Left lobe of liver (tissue), 2 donors: ENCODE data around the gene TPCN2. TPM values are rescaled to one million over a fixed set of nuclear protein-coding genes. Genes with fewer than 3 reads are reported as not detected.

ENCODE experiments used
- ATAC-seq: fragments of 200-7000 bp; cut with Tn5 transposase; one replicate; pipeline ENCODE4 v1.9.1; 2020; ENCODE audit warnings: mild to moderate bottlenecking, moderate library complexity
- DNase-seq: peaks from one replicate; pipeline ENCODE4 v3.0.0-alpha.2; 2020; ENCODE audit warnings: low spot score
- total RNA-seq: library from RNA; stranded (reverse); gene quantifications from one replicate; pipeline ENCODE4 v1.2.1, GENCODE V29; 2021
- donor health status: DM: no; HTN: no; CAD: no; lungs with moderate emphysema.
- donor health status: DM: no; HTN: yes; CAD: no.

TPCN2 gene
- total RNA-seq, 1 donor from 2014 or later: 35.0 TPM

- ATAC-seq (no peak), DNase-seq (no peak)
These were observed 56.8 kb downstream of the TPCN2 start for GRCh38 chr11:69105461-69106030.

GRCh38 chr11:69106031-69106811, 57.5 kb downstream of the TPCN2 start:
- no peak for ATAC-seq

GRCh38 chr11:69107413-69107812, 58.7 kb downstream of the TPCN2 start:
- DNase-seq (no peak), ATAC-seq (no peak)

More at GRCh38 chr11:69106031-69106811, 57.5 kb downstream of the TPCN2 start:
- DNase-seq: no peak

- ATAC-seq: no peak
- DNase-seq: no peak
These were observed 59.3 kb downstream of the TPCN2 start for GRCh38 chr11:69108030-69108429.

- no peak for DNase-seq
These were observed 59.8 kb downstream of the TPCN2 start for GRCh38 chr11:69108559-69108958.

GRCh38 chr11:69109101-69109500, 60.4 kb downstream of the TPCN2 start:
- ATAC-seq (no peak), DNase-seq (no peak)

More at GRCh38 chr11:69108559-69108958, 59.8 kb downstream of the TPCN2 start:
- no peak for ATAC-seq

GRCh38 chr11:69110451-69110850, 61.7 kb downstream of the TPCN2 start:
- DNase-seq (no peak), ATAC-seq (no peak)

- DNase-seq (no peak), ATAC-seq (no peak)
These were observed 63.2 kb downstream of the TPCN2 start for GRCh38 chr11:69111624-69112542.

GRCh38 chr11:69113226-69113625, 64.5 kb downstream of the TPCN2 start:
- ATAC-seq (no peak), DNase-seq (no peak)

- no peak for ATAC-seq
- no peak for DNase-seq
These were observed 65.1 kb downstream of the TPCN2 start for GRCh38 chr11:69113646-69114340.

GRCh38 chr11:69114362-69114761, 65.6 kb downstream of the TPCN2 start:
- no peak for DNase-seq

GRCh38 chr11:69114811-69115523, 66.2 kb downstream of the TPCN2 start:
- peak; percentile 56 for ATAC-seq
- DNase-seq: peak; percentile 61

More at GRCh38 chr11:69114362-69114761, 65.6 kb downstream of the TPCN2 start:
- no peak for ATAC-seq

GRCh38 chr11:69115586-69116560, 67.1 kb downstream of the TPCN2 start:
- DNase-seq: peak; percentile 86
- peak; percentile 95 for ATAC-seq

- DNase-seq (no peak), ATAC-seq (no peak)
These were observed 67.9 kb downstream of the TPCN2 start for GRCh38 chr11:69116671-69117070.

GRCh38 chr11:69119190-69119589, 70.5 kb downstream of the TPCN2 start:
- ATAC-seq (no peak), DNase-seq (no peak)

GRCh38 chr11:69120096-69120875, 71.6 kb downstream of the TPCN2 start:
- no peak for ATAC-seq
- no peak for DNase-seq

- no peak for ATAC-seq
- DNase-seq: no peak
These were observed 72.3 kb downstream of the TPCN2 start for GRCh38 chr11:69121021-69121420.
